SU-DHL-6 (cell line): Measurements from ENCODE around the gene LDB1.

ENCODE experiments used
- EZH2phosphoT487 ChIP-seq: fragments of 200-600 bp; sonication (generic), shearing (Covaris generic); conservative IDR thresholded peaks from 2 replicates; pipeline ENCODE4 v1.6.1; 2018; ENCODE audit warnings: mild to moderate bottlenecking, antibody characterized with exemption, low read length, moderate library complexity, mixed read lengths
- TF ChIP-seq, protein P1 (sequence below): fragments of 200-600 bp; sonication (generic); IDR thresholded peaks from one replicate; pipeline ENCODE4 v1.5.1; 2017; ENCODE audit warnings: antibody characterized with exemption, mild to moderate bottlenecking, low read length, moderate library complexity; ENCODE audit not compliant: insufficient read depth, poor library complexity, severe bottlenecking

- TF ChIP-seq, protein P1, sequence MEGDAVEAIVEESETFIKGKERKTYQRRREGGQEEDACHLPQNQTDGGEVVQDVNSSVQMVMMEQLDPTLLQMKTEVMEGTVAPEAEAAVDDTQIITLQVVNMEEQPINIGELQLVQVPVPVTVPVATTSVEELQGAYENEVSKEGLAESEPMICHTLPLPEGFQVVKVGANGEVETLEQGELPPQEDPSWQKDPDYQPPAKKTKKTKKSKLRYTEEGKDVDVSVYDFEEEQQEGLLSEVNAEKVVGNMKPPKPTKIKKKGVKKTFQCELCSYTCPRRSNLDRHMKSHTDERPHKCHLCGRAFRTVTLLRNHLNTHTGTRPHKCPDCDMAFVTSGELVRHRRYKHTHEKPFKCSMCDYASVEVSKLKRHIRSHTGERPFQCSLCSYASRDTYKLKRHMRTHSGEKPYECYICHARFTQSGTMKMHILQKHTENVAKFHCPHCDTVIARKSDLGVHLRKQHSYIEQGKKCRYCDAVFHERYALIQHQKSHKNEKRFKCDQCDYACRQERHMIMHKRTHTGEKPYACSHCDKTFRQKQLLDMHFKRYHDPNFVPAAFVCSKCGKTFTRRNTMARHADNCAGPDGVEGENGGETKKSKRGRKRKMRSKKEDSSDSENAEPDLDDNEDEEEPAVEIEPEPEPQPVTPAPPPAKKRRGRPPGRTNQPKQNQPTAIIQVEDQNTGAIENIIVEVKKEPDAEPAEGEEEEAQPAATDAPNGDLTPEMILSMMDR = no peak
- TF ChIP-seq EZH2phosphoT487 = no peak
Measured at GRCh38 chr10:102135956-102136526, 15.9 kb upstream of the LDB1 start.
